GM18873 (cell line): ENCODE data around the gene ZC3H12C.
A peak's percentile ranks its signal among the peaks of the same experiment; 100 is the strongest.

Experiments
- ATAC-seq: cut with Tn5 transposase; IDR thresholded peaks from one replicate; pipeline ENCODE4 v1.9.1; 2021; ENCODE audit warnings: mild to moderate bottlenecking, moderate library complexity, moderate number of reproducible peaks; ENCODE audit not compliant: unreplicated experiment, low FRiP score

ZC3H12C gene

DNA sequence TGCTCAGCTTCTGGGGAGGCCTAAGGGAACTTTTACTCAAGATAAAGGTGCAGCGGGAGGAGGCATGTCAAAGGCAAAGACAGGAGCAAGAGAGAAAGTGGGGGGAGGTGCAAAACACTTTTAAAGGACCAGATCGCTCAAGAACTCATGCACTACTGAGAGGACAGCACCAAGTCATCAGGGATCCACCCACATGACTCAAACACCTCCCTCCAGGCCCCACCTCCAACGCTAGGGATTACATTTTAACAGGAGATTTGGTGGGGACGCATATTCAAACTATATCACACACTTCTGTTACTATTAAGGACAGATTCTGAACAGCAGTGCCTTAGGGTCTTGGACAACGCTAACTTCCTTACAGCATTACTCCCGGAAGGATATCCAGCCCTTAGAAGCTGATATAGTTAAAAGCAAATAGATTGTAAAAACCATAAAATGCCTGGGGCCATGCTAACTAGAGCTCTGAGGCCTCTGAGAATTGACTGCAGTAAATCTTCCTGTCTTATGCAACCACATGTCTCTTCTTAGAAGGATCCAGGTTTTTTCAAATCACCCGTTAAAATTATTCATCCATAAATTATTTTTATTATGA, 16.7 kb upstream of the ZC3H12C start:
- ATAC-seq, result no peak

DNA sequence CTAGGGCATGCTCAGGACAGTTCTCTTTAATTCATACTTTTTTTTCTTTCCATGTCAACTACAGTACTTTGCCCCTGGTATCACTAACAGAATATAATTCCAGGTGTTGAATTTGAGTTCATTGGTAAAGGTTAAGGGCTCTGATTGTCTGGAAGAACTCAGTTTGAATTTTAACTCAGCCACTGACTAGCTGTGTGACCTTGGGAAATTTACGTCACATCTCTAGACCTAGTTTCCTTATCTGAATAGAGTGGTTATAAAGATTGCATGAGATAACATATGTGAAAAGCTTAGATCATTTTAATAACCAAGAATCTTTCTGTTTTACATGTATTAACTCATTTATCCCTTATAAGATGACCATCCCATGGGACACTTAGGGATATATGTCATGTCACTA, 15.8 kb upstream of the ZC3H12C start:
- ATAC-seq, result peak; percentile 22

DNA sequence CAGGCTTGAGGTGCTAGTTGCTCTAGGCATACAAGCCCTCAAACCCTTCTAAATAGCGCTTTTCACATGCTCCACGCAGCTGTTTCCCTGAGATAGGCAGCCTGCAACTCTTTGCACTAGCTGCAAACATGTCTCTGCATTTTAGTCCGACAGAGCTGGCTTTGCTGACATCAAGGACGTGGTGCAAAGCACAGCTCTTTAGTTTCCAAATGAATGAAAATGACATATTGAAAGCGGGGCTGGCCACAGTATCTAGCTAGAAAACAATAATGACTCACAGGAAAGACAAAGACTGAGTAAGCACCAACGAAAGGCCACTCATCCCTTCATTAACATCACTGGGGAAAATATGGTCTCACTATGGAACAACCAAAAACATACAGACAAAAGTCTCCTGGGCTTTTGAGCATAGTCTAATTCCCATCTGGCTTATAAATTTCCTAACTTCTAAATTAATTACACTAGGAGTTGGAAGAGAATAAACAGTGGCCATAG, 15.3 kb upstream of the ZC3H12C start:
- peak; percentile 90 for ATAC-seq

GRCh38 chr11:110078923-110079544, 14.2 kb upstream of the ZC3H12C start:
- no peak for ATAC-seq

DNA sequence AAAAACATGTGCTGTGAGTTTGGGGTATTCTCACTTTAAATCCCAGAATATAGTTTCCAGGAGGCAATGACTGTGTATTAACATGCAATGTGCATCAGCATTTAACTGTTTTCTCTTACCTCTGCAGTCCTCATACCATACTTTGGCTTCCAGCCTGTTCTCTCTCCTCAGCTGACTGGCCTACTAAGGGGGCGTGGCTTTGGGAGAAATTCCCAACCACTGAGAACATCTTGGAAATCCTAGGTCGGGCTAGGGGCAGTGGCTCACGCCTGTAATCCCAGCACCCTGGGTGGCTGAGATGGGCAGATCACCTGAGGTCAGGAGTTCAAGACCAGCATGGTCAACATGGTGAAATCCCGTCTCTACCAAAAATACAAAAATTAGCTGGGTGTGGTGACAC, 13.5 kb upstream of the ZC3H12C start:
- ATAC-seq, result no peak

- ATAC-seq, result no peak
These were observed 11.5 kb upstream of the ZC3H12C start for GRCh38 chr11:110081462-110082376.

GRCh38 chr11:110082899-110083298, 10.3 kb upstream of the ZC3H12C start:
- ATAC-seq, result no peak

DNA sequence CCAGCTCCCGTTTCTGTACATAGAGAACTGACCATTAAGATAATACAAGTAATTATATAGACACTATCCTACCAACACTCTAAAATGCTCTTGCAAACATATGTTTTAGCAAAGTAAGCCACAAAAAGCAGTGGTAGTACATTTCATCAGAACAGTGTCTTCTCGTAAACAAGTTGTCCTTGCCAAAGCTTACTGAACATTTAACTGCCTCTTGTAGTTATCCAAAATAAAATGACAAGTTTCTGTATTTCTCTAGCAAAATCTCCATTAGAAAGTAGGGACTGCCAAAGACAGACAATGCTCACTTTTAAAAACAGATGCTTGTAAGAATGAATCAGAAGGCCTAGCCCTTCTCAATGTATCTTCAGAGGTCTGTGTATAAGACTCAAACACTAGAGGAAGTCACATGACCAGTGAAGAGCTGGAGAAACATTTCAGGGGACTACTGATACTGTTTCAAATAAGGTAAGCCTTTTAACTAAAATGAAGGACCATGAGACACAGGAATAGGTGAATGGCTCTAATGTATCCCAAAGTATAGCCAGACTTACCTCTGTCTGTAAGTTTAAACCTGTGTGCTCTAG, 7.8 kb upstream of the ZC3H12C start:
- no peak for ATAC-seq

GRCh38 chr11:110086892-110087309, 6.3 kb upstream of the ZC3H12C start:
- no peak for ATAC-seq

DNA sequence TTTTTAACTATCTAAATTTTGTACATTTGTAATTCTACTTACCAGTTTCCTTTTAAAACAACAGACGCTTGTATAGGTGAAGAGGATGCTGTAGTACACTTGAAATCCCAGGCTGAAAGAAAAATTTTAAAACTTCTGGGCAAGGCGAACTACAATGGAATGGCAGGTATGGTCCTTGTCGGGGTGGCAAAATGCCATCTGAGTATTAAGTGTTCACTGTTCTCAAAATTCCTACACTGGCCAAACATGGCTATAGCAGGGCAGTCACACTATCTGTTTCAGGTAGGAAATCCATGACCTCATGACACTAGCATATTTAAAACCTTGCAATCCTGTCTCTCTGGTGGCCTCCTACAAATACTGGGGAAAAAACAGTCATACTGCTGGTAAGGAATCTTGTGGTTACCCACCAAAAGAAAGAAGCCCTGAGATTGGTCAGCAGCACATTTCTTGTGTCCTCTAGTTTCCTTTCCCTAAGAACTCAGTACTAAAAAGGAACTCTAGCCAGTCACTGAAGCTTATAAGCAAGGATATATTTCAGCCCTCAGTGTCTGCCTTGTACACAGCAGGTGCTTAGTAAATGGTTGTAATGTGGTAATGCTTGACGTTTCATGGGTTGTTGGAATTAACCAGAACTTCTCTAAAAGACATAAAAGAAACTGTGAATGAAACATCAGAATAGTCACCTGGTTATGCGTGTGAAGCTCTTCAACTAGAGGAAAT, 5.2 kb upstream of the ZC3H12C start:
- ATAC-seq, result no peak

DNA sequence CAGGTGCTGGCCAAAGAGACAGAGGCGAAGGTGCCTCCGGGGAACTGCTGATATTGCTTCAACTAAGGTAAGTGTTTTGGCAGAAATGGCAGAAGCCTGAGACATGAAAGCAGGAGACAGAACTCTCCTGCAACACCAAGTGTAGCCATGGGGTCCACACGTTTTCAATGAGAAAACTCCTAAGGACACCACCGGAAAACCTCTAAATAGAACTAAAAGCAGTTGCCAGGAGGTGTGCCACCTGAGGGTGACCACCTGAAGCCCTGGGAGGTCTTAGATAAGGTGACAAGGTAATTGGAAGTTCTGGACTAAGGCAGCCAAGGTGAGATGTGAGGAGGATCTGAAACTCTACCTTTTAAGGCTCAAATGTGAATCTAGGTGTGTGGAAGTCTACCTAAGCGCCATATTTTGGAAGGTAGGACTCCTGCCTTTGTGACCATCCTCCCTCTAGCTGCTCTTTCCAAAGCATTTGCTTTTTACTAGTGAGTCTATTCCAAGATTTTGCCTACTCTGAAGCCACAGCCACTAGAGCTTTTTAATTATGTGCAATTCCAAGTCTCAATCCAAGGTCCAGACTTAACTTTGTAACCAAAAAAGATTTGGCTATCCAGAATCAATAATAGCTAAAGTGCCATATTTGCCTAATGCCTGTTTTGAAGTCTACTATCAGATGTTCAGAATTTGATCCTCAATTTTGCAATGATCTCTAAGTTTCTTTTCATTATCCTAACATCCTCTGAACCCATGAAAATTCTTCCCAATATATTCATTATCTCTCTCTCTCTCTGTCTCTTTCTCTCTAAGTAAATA, 4.5 kb upstream of the ZC3H12C start:
- ATAC-seq, result no peak

DNA sequence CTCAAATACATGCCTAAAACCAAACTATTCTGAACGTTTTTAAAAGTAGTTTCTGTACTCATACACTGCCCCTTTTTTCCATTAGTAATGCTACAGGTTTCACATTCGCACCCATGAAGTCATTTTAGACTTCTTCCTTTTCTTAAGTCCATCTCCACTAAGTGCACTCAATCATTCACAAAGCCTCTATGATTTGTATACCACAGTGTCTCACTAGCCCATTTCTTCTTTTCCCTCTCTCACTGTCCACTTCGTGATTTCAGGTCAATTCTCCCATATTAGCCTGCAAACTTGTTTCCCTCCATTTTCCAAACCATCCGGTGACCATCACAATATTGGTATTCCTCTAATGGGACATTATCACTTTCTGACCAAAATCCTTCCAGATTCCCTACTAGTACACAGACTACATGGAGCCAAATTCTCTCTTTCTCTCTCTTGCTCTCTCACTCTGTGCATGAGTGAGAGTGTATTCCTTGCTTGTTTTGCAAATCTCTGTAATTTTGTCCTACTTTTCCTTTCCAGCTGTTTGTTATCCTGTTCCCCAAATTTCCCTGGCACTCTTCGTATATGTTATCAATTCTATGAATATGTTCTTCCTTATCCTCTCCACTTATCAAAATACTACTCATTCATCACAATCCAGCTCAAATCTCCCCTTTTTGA, 3.4 kb upstream of the ZC3H12C start:
- ATAC-seq, result no peak

- ATAC-seq, result no peak
These were observed 2.6 kb upstream of the ZC3H12C start for GRCh38 chr11:110090466-110091026.

- ATAC-seq, result no peak
These were observed 1.1 kb upstream of the ZC3H12C start for GRCh38 chr11:110092111-110092514.

- peak; percentile 19 for ATAC-seq
These were observed 460 bp downstream of the ZC3H12C start for GRCh38 chr11:110093407-110094297.

GRCh38 chr11:110094298-110095285, 1.4 kb downstream of the ZC3H12C start:
- no peak for ATAC-seq
